Parathyroid adenoma (tissue), 2 donors: ENCODE data around the gene UGT1A1.

Experiments used
- H2AFZ ChIP-seq: fragments of 300-600 bp; sonication (generic); one replicate; pipeline ENCODE4 v1.7.0; 2017; ENCODE audit warnings: antibody characterized with exemption, mild to moderate bottlenecking
- H3K27ac ChIP-seq: fragments of 300-600 bp; sonication (generic); one replicate; pipeline ENCODE4 v1.7.0; 2017
- H3K27me3 ChIP-seq: fragments of 300-600 bp; sonication (generic); one replicate; pipeline ENCODE4 v1.7.0; 2017; ENCODE audit warnings: low read length; ENCODE audit not compliant: control insufficient read depth, insufficient read depth
- H3K36me3 ChIP-seq: fragments of 300-600 bp; sonication (generic); one replicate; pipeline ENCODE4 v1.7.0; 2017; ENCODE audit warnings: low read length; ENCODE audit not compliant: control insufficient read depth, insufficient read depth
- H3K4me1 ChIP-seq: fragments of 300-600 bp; sonication (generic); one replicate; pipeline ENCODE4 v1.7.0; 2017; ENCODE audit warnings: control low read depth
- H3K4me2 ChIP-seq: fragments of 300-600 bp; sonication (generic); one replicate; pipeline ENCODE4 v1.7.0; 2017; ENCODE audit warnings: low read length
- H3K4me3 ChIP-seq: fragments of 300-600 bp; sonication (generic); one replicate; pipeline ENCODE4 v1.7.0; 2017; ENCODE audit warnings: low read depth, low read length
- H3K79me2 ChIP-seq: fragments of 300-600 bp; sonication (generic); one replicate; pipeline ENCODE4 v1.7.0; 2017; ENCODE audit warnings: control low read depth
- H3K9ac ChIP-seq: fragments of 300-600 bp; sonication (generic); one replicate; pipeline ENCODE4 v1.7.0; 2017; ENCODE audit warnings: mild to moderate bottlenecking
- H3K9me3 ChIP-seq: fragments of 300-600 bp; sonication (generic); one replicate; pipeline ENCODE4 v1.7.0; 2017; ENCODE audit warnings: low read length; ENCODE audit not compliant: control insufficient read depth
- CTCF ChIP-seq: fragments of 300-600 bp; sonication (generic); IDR thresholded peaks from one replicate; pipeline ENCODE4 v1.7.0; 2017; ENCODE audit warnings: antibody characterized with exemption, mild to moderate bottlenecking
- donor health status: primary hyperparathyroidism.

UGT1A1 gene

GRCh38 chr2:233761040-233761769 is 1.1 kb downstream of the UGT1A1 start:
- no peaks in the 10 kb centered on the region for H3K36me3 ChIP-seq
- H3K4me3 ChIP-seq: no peak overlapping the region
- H2AFZ ChIP-seq: no peak overlapping the region
- no peaks in the 10 kb centered on the region for H3K79me2 ChIP-seq
- H3K9ac ChIP-seq: no peak overlapping the region
- H3K4me2 ChIP-seq: no peak overlapping the region
- H3K27ac ChIP-seq: no peak overlapping the region
- no peaks in the 10 kb centered on the region for H3K4me1 ChIP-seq
- TF ChIP-seq CTCF: no peak
- no peaks in the 10 kb centered on the region for H3K9me3 ChIP-seq
- H3K27me3 ChIP-seq: no peaks in the 10 kb centered on the region

- Histone ChIP-seq H3K27me3 (no peaks in the 10 kb centered on the region), H3K27ac (no peak overlapping the region), H3K9ac (no peak overlapping the region), H3K36me3 (no peaks in the 10 kb centered on the region), H3K4me3 (no peak overlapping the region), H3K4me2 (no peak overlapping the region), H3K9me3 (no peaks in the 10 kb centered on the region), H3K4me1 (no peaks in the 10 kb centered on the region), H3K79me2 (no peaks in the 10 kb centered on the region), H2AFZ (no peak overlapping the region)
- no peak for TF ChIP-seq CTCF
Observed at GRCh38 chr2:233764264-233764663, 4.2 kb downstream of the UGT1A1 start.

GRCh38 chr2:233764761-233765160 is 4.7 kb downstream of the UGT1A1 start:
- Histone ChIP-seq H3K36me3 (no peaks in the 10 kb centered on the region), H3K9ac (no peak overlapping the region), H3K27ac (no peak overlapping the region), H3K4me2 (no peak overlapping the region), H3K27me3 (no peaks in the 10 kb centered on the region), H3K4me3 (no peak overlapping the region), H2AFZ (no peak overlapping the region), H3K4me1 (no peaks in the 10 kb centered on the region), H3K9me3 (no peaks in the 10 kb centered on the region), H3K79me2 (no peaks in the 10 kb centered on the region)
- no peak for TF ChIP-seq CTCF

- Histone ChIP-seq H3K4me3 (no peak overlapping the region), H3K27me3 (no peaks in the 10 kb centered on the region), H3K4me1 (no peaks in the 10 kb centered on the region), H3K9me3 (no peaks in the 10 kb centered on the region), H2AFZ (no peak overlapping the region), H3K4me2 (no peak overlapping the region), H3K27ac (no peak overlapping the region), H3K36me3 (no peaks in the 10 kb centered on the region), H3K79me2 (no peaks in the 10 kb centered on the region), H3K9ac (no peak overlapping the region)
- TF ChIP-seq CTCF: no peak
Observed at GRCh38 chr2:233766416-233766815, 6.3 kb downstream of the UGT1A1 start.

GRCh38 chr2:233768076-233768475 is 8.0 kb downstream of the UGT1A1 start:
- H3K4me2 ChIP-seq: no peak overlapping the region
- H3K27ac ChIP-seq: no peak overlapping the region
- H3K4me3 ChIP-seq: no peak overlapping the region
- no peak for TF ChIP-seq CTCF
- H3K36me3 ChIP-seq: no peaks in the 10 kb centered on the region
- no peak overlapping the region for H2AFZ ChIP-seq
- no peak overlapping the region for H3K9ac ChIP-seq
- H3K79me2 ChIP-seq: no peaks in the 10 kb centered on the region
- no peaks in the 10 kb centered on the region for H3K4me1 ChIP-seq
- H3K9me3 ChIP-seq: no peaks in the 10 kb centered on the region
- no peaks in the 10 kb centered on the region for H3K27me3 ChIP-seq
